ENCODE measurements around the gene KRT8. TPM values are rescaled to one million over a fixed set of nuclear protein-coding genes. Genes with fewer than 3 reads are reported as not detected.
"Not testable (repeated sequence)": the region's sequence is repeated elsewhere in the genome, so short reads cannot be mapped to it uniquely, and the experiment has no call there.

KRT8 gene
- total RNA-seq, 1 experiment from 2014 or later: 39.2 TPM

DNA sequence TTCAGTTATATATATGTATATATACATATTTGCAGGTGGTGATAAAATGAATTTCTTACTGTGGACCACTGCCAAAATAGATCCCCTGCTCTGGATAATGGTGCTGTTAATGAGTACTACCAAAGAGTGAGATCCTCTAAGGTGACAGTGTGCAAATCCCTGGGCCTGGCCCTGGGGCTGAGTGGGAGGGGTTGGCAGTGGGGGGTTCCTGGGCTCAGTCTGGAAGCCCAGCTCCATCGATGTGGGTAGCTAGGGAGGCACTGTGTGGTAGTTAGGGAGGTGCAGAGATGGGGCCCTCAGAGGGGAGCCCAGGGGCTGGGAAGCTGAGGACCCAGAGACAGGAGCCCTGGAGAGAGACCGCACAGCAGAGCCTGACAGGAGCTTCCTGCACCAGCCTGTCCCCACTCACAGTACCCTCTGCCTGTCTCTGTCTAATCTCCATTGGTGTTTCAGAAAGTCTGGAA is 9.1 kb downstream of the KRT8 start:
- Histone ChIP-seq H3K4me3 (no peak overlapping the region), H3K36me3 (no peaks in the 10 kb centered on the region), H3K27me3 (no peaks in the 10 kb centered on the region), H3K9me3 (no peaks in the 10 kb centered on the region)
- no peak for DNase-seq

GRCh38 chr12:52892974-52893373 is 11.9 kb downstream of the KRT8 start:
- Histone ChIP-seq H3K27me3 (no peaks in the 10 kb centered on the region), H3K9me3 (no peaks in the 10 kb centered on the region), H3K4me3 (no peak overlapping the region), H3K36me3 (no peaks in the 10 kb centered on the region)
- DNase-seq: no peak

- H3K36me3 ChIP-seq: no peaks in the 10 kb centered on the region
- H3K4me3 ChIP-seq: no peak overlapping the region
- no peaks in the 10 kb centered on the region for H3K9me3 ChIP-seq
- no peaks in the 10 kb centered on the region for H3K27me3 ChIP-seq
- no peak for DNase-seq
Observed at GRCh38 chr12:52892207-52892852, 12.5 kb downstream of the KRT8 start.

GRCh38 chr12:52891044-52891443 is 13.8 kb downstream of the KRT8 start:
- DNase-seq: no peak
- H3K4me3 ChIP-seq: no peak overlapping the region
- H3K9me3 ChIP-seq: no peaks in the 10 kb centered on the region
- H3K27me3 ChIP-seq: no peaks in the 10 kb centered on the region
- no peaks in the 10 kb centered on the region for H3K36me3 ChIP-seq

GRCh38 chr12:52890417-52890816 is 14.5 kb downstream of the KRT8 start:
- H3K36me3 ChIP-seq: no peaks in the 10 kb centered on the region
- no peaks in the 10 kb centered on the region for H3K27me3 ChIP-seq
- no peak for DNase-seq
- no peaks in the 10 kb centered on the region for H3K9me3 ChIP-seq
- no peak overlapping the region for H3K4me3 ChIP-seq

- Histone ChIP-seq H3K9me3 (no peaks in the 10 kb centered on the region), H3K27me3 (no peaks in the 10 kb centered on the region), H3K36me3 (no peaks in the 10 kb centered on the region), H3K4me3 (no peak overlapping the region)
- DNase-seq: peak; percentile 52
Observed at GRCh38 chr12:52884526-52885293, 20.2 kb downstream of the KRT8 start.

DNA sequence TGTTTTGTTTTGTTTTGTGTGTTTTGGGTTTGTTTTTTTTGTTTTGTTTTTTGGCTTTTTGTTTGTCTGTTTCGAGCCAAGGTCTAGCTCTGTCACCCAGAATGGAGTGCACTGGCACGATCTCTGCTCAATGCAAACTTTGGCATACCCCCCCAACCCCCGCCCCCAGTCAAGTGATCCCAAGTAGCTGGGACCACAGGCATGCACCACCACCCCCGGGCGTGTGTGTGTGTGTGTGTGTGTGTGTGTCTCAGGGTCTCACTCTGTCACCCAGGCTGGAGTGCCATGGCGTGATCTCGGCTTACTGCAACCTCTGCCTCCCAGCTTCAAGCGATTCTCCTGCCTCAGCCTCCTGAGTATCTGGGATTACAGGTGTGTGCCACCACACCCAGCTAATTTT is 24.4 kb downstream of the KRT8 start:
- not testable (repeated sequence) for DNase-seq, H3K9me3 ChIP-seq, H3K4me3 ChIP-seq, H3K36me3 ChIP-seq, H3K27me3 ChIP-seq

- H3K4me3 ChIP-seq: no peak overlapping the region
- H3K36me3 ChIP-seq: no peaks in the 10 kb centered on the region
- DNase-seq: peak; percentile 79
- H3K27me3 ChIP-seq: no peaks in the 10 kb centered on the region
- H3K9me3 ChIP-seq: no peaks in the 10 kb centered on the region
Observed at GRCh38 chr12:52879394-52880351, 25.2 kb downstream of the KRT8 start.

DNA sequence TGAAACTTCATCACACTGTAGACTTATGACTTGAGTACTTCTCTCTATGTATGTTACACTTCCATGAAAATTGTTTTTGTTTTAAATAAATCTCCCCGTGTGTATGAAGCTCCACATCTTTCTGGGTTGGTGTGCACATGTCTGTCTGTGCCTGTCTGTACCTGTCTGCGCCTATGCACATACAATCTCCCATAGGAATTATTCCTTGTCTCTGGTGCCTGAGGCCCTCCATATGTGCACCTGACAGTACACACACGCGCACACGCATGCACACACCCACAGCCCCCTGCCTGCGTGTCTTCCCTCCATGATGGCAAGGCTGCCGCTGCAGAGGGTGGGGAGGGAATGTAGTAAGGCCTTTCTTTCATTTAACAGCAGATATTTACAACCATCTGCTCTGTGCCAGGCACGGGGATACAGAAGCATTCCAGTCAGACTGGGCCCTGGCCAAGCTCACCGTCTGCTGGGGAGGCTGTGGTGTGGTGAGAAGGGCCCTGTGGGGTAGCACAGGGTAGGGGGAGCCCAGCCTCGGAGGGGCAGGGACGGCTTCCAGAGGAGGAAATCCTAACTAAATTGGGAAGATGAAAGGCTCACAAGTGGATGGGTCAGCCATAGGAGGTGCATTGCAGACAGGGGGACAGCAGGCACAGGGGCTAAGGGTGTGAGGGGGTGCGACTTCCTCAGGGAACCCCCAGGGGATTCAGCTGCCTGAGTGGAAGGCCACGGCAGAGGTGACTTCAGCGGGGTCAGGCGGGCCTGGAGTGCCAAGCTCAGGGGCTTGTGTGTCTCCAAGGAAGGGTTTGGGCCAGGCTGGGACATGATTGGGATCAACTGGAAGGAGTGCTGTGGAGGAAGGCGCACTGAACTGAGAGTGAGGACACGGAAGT is 26.1 kb downstream of the KRT8 start:
- Histone ChIP-seq H3K27me3 (no peaks in the 10 kb centered on the region), H3K36me3 (no peaks in the 10 kb centered on the region; the same call in 1 of the 2 replicates), H3K9me3 (no peaks in the 10 kb centered on the region), H3K4me3 (no peak overlapping the region)
- no peak for DNase-seq

DNA sequence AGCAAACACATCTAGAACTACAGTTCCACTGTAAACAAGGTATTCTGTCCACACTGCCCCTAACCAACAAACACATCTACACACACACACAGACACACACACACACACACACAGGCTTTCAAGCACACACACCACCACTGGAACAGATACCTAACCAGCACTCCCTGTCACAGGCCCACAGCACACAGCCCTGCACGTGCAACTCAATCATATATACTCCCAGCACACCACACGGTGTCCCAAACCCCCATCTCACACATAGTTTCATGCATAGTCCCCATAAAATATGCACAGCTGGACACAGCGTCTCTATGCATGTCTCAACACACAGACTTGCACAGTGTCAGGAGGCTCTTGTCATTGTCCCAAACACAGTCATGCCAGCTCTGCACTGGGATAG is 27.6 kb downstream of the KRT8 start:
- Histone ChIP-seq H3K36me3 (no peaks in the 10 kb centered on the region; the same call in 1 of the 2 replicates), H3K4me3 (no peak overlapping the region), H3K9me3 (no peaks in the 10 kb centered on the region), H3K27me3 (no peaks in the 10 kb centered on the region)
- DNase-seq: no peak

DNA sequence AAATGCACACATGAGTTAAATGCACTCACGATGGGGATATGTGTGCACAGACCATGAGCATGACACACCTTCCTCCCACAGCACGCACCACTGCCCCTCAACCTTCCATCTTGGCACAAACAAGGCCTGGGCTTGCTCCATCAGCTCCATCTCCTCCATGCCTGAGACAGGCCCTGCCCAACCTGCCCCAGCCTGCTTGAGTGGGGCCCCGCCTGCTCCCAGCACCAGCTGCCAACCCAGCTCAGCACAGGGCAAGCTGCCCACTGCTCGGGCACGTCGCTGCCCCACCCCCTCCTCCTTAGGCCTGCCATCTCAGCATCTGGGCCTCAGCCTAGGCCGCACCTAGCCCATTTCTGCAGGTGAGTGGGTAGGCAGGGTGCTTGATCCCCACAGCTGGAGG is 28.5 kb downstream of the KRT8 start:
- no peak overlapping the region for H3K4me3 ChIP-seq
- no peak for DNase-seq
- H3K27me3 ChIP-seq: no peaks in the 10 kb centered on the region
- no peaks in the 10 kb centered on the region; the same call in 1 of the 2 replicates for H3K36me3 ChIP-seq
- H3K9me3 ChIP-seq: no peaks in the 10 kb centered on the region

GRCh38 chr12:52874573-52875435 is 30.1 kb downstream of the KRT8 start:
- H3K9me3 ChIP-seq: no peaks in the 10 kb centered on the region
- peak overlapping the region; percentile 16; the same call in 1 of the 2 replicates for H3K4me3 ChIP-seq
- no peak for DNase-seq
- no peaks in the 10 kb centered on the region; the same call in 1 of the 2 replicates for H3K36me3 ChIP-seq
- no peaks in the 10 kb centered on the region for H3K27me3 ChIP-seq

GRCh38 chr12:52873832-52874572 is 30.9 kb downstream of the KRT8 start:
- H3K36me3 ChIP-seq: no peaks in the 10 kb centered on the region; the same call in 1 of the 2 replicates
- no peaks in the 10 kb centered on the region for H3K27me3 ChIP-seq
- H3K9me3 ChIP-seq: no peaks in the 10 kb centered on the region
- DNase-seq: peak; percentile 96
- H3K4me3 ChIP-seq: peak overlapping the region; percentile 40

DNA sequence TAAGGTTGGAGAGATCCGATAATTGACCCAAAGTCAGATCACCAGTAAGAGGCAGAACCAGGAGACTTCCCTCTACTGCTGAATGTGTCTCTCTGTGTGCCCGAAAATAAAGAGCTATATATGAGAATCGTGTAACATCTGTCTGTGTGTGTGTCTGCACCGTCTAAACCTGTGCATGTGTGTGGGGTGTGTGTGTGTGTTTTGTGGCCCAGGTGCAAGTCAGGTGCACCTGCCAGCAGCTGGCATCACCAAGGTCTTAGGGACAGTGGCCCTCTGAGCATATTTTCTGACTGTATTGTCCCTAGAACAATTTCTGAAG is 31.4 kb downstream of the KRT8 start:
- no peaks in the 10 kb centered on the region; the same call in 1 of the 2 replicates for H3K36me3 ChIP-seq
- no peak for DNase-seq
- no peaks in the 10 kb centered on the region for H3K27me3 ChIP-seq
- H3K9me3 ChIP-seq: no peaks in the 10 kb centered on the region
- H3K4me3 ChIP-seq: no peak overlapping the region; the same call in 1 of the 2 replicates

Data from MG63 (cell line).